Mesodermal cell (in vitro differentiated cells): ENCODE results near the gene PDS5A.
"Not testable (repeated sequence)": the region's sequence is repeated elsewhere in the genome, so short reads cannot be mapped to it uniquely, and the experiment has no call there.

Experiments
- H3K27ac ChIP-seq: 2 replicates; pipeline ENCODE4 v1.7.0; 2013; ENCODE audit warnings: mild to moderate bottlenecking, low read depth, low read length, moderate library complexity; ENCODE audit not compliant: severe bottlenecking
- H3K36me3 ChIP-seq: 2 replicates; pipeline ENCODE4 v1.7.1; 2013; ENCODE audit warnings: mild to moderate bottlenecking, low read length, moderate library complexity; ENCODE audit not compliant: control insufficient read depth, insufficient read depth
- H3K4me1 ChIP-seq: one replicate; pipeline ENCODE4 v1.7.1; 2013; ENCODE audit warnings: mild to moderate bottlenecking, low read length; ENCODE audit not compliant: insufficient read depth, control insufficient read depth, poor library complexity, severe bottlenecking
- H3K4me3 ChIP-seq: 2 replicates; pipeline ENCODE4 v1.7.0; 2013; ENCODE audit warnings: low read length, control low read depth, mild to moderate bottlenecking; ENCODE audit not compliant: insufficient read depth, poor library complexity, severe bottlenecking; ENCODE audit errors: extremely low read depth
- H3K9me3 ChIP-seq: 2 replicates; pipeline ENCODE4 v1.7.1; 2013; ENCODE audit warnings: mild to moderate bottlenecking, low read length, moderate library complexity; ENCODE audit not compliant: control insufficient read depth
- WGBS, 2 experiments: methylation state at CpG; one replicate each; pipeline ENCODE4 v1.1.5; 2013; ENCODE audit warnings: missing lambda C conversion rate in 2 of 2; ENCODE audit not compliant: insufficient coverage in 2 of 2; 5-methylcytosine and 5-hydroxymethylcytosine counted together

Gene PDS5A

GRCh38 chr4:39808231-39808749 is 169.4 kb downstream of the PDS5A start:
- Histone ChIP-seq H3K36me3 (no peaks in the 10 kb centered on the region), H3K4me3 (no peak overlapping the region), H3K4me1 (no peaks in the 10 kb centered on the region), H3K9me3 (no peaks in the 10 kb centered on the region), H3K27ac (no peak overlapping the region)
- WGBS, 2 experiments: 86 to 88% methylated on average over 3 of the region's 8 CpGs

GRCh38 chr4:39802005-39802404 is 175.7 kb downstream of the PDS5A start:
- Histone ChIP-seq H3K27ac (no peak overlapping the region), H3K9me3 (no peaks in the 10 kb centered on the region), H3K4me3 (no peak overlapping the region), H3K36me3 (no peaks in the 10 kb centered on the region), H3K4me1 (no peaks in the 10 kb centered on the region)
- 42 to 58% methylated on average over 2 to 3 of the region's 4 CpGs for WGBS, 2 experiments

- H3K36me3 ChIP-seq, H3K4me1 ChIP-seq, H3K4me3 ChIP-seq, H3K9me3 ChIP-seq, H3K27ac ChIP-seq: not testable (repeated sequence)
- 92 to 98% methylated on average over 11 of the region's 13 CpGs for WGBS, 2 experiments
These were observed 184.7 kb downstream of the PDS5A start for GRCh38 chr4:39792976-39793375.

GRCh38 chr4:39792529-39792928 is 185.2 kb downstream of the PDS5A start:
- 83% methylated on average over 1 of the region's 3 CpGs; no CpG with 5 or more reads in 1 of the 2 experiments for WGBS, 2 experiments
- Histone ChIP-seq H3K27ac (no peak overlapping the region), H3K9me3 (no peaks in the 10 kb centered on the region), H3K4me3 (no peak overlapping the region), H3K4me1 (no peaks in the 10 kb centered on the region), H3K36me3 (no peaks in the 10 kb centered on the region)

- Histone ChIP-seq H3K27ac (no peak overlapping the region), H3K36me3 (no peaks in the 10 kb centered on the region), H3K9me3 (no peaks in the 10 kb centered on the region), H3K4me3 (no peak overlapping the region), H3K4me1 (no peaks in the 10 kb centered on the region)
- WGBS, 2 experiments: 92 to 97% methylated on average over 5 of the region's 5 CpGs
These were observed 185.6 kb downstream of the PDS5A start for GRCh38 chr4:39792128-39792527.

- WGBS, 2 experiments: 87 to 88% methylated on average over 3 to 4 of the region's 4 CpGs
- Histone ChIP-seq H3K27ac (no peak overlapping the region), H3K4me1 (no peaks in the 10 kb centered on the region), H3K36me3 (peaks cover 3% of the 10 kb centered on the region), H3K9me3 (no peaks in the 10 kb centered on the region), H3K4me3 (no peak overlapping the region)
These were observed 190.9 kb downstream of the PDS5A start for GRCh38 chr4:39786838-39787237.

- H3K36me3 ChIP-seq: peaks cover 7% of the 10 kb centered on the region
- no peaks in the 10 kb centered on the region for H3K9me3 ChIP-seq
- 80 to 100% methylated on average over 1 of the region's 1 CpG for WGBS, 2 experiments
- no peaks in the 10 kb centered on the region for H3K4me1 ChIP-seq
- H3K4me3 ChIP-seq: no peak overlapping the region
- H3K27ac ChIP-seq: no peak overlapping the region
These were observed 192.6 kb downstream of the PDS5A start for GRCh38 chr4:39785083-39785482.

GRCh38 chr4:39781988-39782387 is 195.7 kb downstream of the PDS5A start:
- H3K4me3 ChIP-seq, H3K9me3 ChIP-seq, H3K4me1 ChIP-seq, H3K27ac ChIP-seq: not testable (repeated sequence)
- peaks cover 26% of the 10 kb centered on the region for H3K36me3 ChIP-seq
- no CpG with 5 or more reads among the region's 2 CpGs for WGBS, 2 experiments
